HG03108 (cell line): ENCODE measurements around the gene BMPR1A.
"Not testable (repeated sequence)": the region's sequence is repeated elsewhere in the genome, so short reads cannot be mapped to it uniquely, and the experiment has no call there.

Source experiments
- ATAC-seq: cut with Tn5 transposase; IDR thresholded peaks from one replicate; pipeline ENCODE4 v1.9.1; 2021; ENCODE audit warnings: moderate library complexity; ENCODE audit not compliant: unreplicated experiment

The BMPR1A gene

GRCh38 chr10:86936661-86937501 is 180.5 kb downstream of the BMPR1A start:
- ATAC-seq: no peak

DNA sequence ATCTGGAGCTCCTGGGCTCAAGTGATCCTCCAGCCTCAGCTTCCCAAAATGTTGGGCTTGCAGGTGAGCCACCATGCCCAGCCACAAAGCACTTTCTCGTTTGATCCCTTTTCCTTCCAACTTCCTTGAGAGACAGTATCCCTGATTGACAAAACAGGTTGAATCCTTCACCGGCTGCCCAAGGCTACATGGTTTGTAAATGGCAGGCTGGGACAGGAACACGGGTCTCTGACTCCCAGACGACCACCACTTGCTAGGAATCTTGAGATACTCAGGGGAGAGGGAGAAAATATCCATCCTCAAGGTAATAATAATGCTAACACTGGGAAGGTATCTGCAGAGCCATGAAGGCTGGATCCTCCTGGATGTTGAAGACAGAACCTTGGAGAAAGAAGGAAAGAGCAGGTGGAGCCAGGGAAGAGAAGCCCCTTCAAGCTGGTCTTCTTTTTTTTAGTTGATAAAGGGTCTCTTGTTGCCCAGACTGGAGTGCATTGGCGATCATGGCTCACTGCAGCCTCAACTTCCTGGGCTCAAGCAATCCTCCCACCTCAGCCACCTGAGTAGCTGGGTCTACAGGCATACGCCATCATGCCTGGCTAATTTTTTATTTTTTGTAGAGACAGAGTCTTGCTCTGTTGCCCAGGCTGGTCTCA is 181.2 kb downstream of the BMPR1A start:
- no peak for ATAC-seq

DNA sequence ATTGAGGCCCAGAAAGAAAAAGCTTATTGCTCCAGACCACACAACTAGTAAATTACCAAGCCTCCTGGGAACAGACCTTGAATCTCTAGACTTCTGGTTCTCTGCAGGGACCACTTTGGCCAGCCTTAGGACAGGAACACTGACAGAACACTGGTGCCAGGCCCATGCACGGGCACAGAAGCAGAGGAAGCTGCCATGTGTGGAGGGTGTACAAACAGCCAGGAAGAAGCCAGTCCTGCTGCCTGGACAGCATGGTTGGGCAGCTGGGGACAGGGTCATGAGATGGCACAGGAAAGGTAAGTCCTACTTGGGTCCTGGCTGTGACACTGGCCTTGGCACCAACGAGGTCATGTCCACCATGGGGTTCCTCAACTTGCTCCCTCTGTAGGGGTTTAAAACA is 181.8 kb downstream of the BMPR1A start:
- ATAC-seq: no peak

- not testable (repeated sequence) for ATAC-seq
Measured at GRCh38 chr10:86940076-86940475, 183.7 kb downstream of the BMPR1A start.

GRCh38 chr10:86940677-86941076 is 184.3 kb downstream of the BMPR1A start:
- ATAC-seq: no peak

- ATAC-seq: no peak
Measured at GRCh38 chr10:86941426-86941825, 185.0 kb downstream of the BMPR1A start.

DNA sequence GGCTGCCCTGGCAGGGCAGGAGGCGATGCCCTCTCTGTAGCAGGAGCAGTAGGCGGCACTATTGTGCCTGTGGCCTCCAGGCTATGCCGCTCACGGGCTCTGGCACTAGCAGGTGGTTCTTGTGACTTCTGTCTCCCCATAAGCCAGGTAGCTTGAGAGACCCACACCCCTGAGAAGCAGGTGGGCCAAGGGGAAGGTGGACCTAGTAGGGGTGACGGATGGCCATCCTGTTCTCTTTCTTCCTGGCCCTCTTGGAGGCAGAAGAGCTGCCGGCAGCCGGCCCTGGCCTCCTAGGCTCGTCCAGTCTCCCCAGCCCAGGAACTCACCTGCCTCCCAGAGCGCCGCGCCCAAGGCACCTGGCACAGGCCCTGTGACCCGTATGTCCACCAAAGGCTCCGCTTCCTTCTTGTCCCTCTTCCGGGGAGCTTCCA is 185.6 kb downstream of the BMPR1A start:
- ATAC-seq: no peak

DNA sequence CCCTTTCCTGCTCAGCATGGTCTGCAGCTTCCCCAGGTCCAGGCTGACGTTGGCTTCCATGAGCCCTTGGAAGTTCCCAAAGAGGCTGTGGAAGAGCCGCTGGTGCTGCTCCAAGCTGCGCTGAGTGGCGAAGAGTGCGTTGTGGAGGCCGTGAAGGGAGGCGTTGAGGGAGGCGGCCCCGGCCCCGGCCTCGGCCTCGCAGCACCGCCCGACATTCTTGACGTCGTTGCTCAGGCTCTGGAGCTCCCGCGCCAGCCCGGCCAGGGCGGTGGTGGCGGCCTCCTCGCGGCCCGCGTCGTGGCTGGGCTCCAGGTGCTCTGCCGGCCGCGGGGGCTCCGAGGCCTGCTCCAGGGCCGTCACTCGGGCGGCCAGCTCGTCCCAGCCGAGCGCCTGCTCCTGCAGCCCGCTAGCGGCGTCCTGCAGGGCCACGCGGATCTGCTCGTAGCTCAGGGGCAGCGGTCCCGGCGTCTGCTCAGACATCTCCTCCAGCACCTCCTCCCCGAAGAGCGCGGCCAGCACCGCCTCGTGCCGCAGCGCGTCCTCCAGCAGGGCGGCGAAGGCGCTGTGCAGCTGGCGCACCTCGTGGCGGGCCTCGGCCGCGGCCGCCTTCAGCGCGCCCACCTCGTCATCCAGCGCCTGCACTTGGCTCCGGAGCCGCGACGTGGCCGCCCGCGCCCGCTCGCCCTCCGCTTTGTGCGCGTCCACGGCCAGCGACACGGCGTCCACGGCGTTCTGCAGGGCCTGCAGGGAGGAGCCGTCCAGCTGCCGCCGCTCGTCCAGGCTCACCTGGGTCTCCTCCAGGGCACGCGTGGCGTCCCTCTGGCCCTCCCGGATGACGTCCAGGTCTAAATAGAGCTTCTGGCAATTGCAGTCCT is 186.3 kb downstream of the BMPR1A start:
- ATAC-seq: no peak

- ATAC-seq: no peak
Measured at GRCh38 chr10:86943316-86944030, 187.1 kb downstream of the BMPR1A start.

- ATAC-seq: no peak
Measured at GRCh38 chr10:86944031-86944419, 187.6 kb downstream of the BMPR1A start.

GRCh38 chr10:86944471-86944870 is 188.1 kb downstream of the BMPR1A start:
- no peak for ATAC-seq

- no peak for ATAC-seq
Measured at GRCh38 chr10:86944907-86945306, 188.5 kb downstream of the BMPR1A start.

DNA sequence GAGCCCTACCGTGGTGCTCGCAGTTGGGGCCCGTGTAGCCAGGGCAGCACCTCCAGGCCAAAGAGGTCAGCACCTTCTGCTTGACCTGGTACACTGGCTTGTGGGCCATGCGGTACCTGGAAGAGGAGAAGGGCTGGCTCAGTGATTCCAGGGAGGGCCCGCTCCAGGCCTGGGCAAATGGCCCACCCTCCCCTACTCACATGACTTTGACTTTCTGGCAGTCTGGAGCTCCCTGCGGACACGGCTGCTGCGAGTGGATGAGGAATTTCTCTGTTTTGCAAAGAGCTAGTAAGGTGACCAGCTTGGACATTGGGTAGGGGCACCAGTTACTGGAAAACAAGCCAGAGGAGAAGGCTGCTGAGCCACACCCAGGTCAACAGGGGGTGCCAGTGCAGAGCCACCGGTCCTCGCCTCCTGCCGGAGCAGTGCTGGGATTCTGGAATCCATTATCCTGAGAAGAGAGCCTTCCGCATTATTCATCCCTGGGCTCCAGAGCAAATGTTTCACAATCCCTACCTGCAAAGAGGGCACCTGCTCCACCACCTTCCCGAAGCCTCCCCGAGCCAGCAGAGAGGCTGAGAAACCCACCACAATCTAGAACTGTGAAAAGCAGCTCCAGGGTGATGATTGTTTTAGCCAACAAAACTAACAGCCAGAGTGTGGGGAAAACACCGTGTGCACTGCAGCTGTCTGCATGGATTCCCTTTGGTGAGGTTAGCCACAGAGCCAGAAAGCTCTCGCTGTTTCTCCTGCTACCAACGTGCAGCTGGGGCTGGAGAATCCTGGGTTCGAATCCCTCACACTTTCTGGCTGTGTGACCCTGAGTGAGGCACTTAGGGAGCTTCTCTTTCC is 189.2 kb downstream of the BMPR1A start:
- ATAC-seq: no peak

GRCh38 chr10:86946213-86947155 is 190.1 kb downstream of the BMPR1A start:
- no peak for ATAC-seq

DNA sequence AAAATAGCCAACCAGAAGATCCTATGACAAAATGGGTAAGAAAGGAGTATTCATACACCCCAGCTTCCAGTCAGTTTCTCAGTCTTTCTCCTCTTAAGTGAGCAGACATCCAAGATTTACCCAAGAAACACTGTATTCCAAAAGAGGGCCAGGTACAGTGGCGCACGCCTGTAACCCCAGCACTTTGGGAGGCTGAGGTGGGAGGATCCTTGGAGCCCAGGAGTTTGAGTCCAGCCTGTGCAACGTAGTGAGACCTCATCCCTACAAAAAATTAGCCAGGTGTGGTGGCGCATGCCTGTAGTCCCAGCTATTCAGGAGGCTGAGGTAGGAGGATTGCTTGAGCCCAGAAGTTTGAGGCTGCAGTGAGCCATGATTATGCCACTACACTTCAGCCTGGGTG is 191.4 kb downstream of the BMPR1A start:
- ATAC-seq: not testable (repeated sequence)

DNA sequence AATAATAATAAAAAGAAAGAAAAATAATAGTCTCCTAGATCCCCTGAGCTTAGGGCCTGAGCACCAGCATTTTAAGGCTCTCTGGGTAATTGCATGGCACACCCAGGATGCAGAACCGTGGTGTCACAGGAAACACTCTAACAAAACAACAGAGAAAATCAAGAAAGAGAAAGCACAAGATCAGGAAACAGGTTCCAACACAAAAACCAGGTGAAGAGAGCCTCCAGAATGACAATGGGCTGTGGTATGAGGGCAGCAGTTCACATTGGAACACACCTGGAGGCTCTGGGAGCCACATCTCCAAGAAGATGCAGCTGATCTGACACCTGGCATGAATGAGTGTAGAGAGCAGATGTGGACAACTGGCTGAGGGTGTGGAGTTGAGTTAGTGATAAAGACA is 193.9 kb downstream of the BMPR1A start:
- ATAC-seq: no peak

DNA sequence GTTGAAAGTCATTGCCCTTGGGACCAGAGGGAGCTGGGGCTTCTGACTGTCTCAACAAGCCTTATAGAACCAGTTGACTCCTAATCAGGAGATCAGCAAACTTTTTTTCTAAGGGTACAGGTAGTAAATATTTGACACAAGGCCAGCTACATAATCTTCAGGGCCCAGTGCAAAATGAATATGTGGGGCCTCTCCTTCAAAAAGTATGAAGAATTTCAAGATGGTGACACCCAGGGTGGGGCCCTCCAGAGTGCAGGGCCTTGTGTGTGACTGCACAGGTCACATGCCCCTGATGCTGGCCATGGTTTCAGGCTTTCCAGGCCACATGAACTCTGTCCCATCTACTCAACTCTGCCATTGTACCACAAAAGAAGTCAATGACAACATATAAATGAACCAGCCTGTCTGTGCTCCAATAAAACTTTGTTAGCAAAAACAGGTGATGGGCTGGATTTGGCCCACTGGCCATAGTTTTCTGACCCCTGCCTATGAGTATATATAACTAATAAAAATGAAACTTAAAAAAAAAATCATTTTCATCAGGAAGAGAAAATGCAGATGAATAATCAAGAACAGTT is 194.9 kb downstream of the BMPR1A start:
- no peak for ATAC-seq

GRCh38 chr10:86952106-86952505 is 195.7 kb downstream of the BMPR1A start:
- no peak for ATAC-seq
